HG02884 (cell line): ENCODE data around the gene KDM4C.

Source experiments
- ATAC-seq: cut with Tn5 transposase; IDR thresholded peaks from one replicate; pipeline ENCODE4 v1.9.1; 2021; ENCODE audit warnings: mild to moderate bottlenecking, moderate library complexity; ENCODE audit not compliant: unreplicated experiment

Gene KDM4C

DNA sequence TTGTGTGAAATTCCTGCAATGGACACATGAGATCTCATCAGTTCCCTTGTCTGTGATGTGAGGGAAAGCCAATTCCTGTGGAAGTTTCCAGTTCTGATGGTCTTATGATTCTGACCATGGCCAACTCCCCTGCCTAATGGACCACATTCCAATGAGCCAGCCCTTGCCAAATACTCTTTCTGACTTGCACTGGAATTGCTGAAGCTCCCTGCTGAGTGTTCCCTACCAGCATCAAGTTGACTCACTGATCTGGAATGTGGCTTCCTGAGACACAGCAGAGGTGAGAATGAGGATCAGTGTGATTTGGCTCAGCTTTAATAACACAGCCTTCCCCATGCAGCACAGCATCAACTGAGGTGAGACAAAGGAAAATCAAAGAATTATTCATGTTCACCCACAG, 427.8 kb downstream of the KDM4C start:
- ATAC-seq: no peak

GRCh38 chr9:7186175-7186574, 428.4 kb downstream of the KDM4C start:
- no peak for ATAC-seq

DNA sequence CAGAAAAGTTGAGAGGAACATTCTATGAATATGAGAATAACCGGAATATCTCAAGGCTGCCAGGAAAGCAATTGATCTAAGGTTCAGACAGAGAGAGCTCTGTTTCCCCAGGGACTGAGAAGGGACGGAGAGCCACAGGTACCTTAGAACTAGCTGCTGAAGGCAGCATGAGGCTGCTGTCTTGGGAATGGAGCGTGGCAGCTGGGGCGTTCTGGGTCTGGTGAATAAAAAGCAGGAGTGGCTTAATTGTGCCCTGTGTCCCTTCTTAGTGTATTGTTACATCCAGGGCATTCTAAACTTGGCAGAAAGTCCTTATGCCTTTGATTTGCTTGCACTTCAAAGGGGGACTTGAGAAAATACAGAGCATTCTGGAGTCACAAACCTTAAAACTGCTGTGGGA, 434.5 kb downstream of the KDM4C start:
- ATAC-seq: no peak

GRCh38 chr9:7195526-7195925, 437.8 kb downstream of the KDM4C start:
- no peak for ATAC-seq

- no peak for ATAC-seq
Observed at GRCh38 chr9:7196467-7196866, 438.7 kb downstream of the KDM4C start.

GRCh38 chr9:7201196-7201595, 443.4 kb downstream of the KDM4C start:
- no peak for ATAC-seq

DNA sequence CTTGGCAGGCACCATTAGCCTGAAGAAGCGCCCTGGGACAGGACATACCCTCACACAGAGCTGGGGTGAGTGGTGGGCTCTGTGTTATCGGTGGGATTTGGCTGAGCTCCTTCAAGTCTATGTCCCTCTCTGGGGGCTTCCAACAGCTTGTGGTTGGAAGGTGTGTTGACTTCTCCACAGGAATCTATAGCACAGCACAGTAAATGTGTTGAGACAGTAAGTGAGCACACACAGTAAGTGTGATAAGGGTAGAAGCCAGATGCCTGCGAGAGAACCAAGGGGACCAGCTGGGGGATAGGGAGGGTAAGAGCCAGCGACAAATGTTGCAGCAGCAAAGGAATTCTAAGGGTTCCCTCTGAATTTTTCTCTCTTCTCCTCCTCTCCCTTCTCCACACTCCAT, 448.0 kb downstream of the KDM4C start:
- ATAC-seq: no peak

GRCh38 chr9:7206221-7206758, 448.5 kb downstream of the KDM4C start:
- ATAC-seq: no peak

GRCh38 chr9:7209016-7209715, 451.4 kb downstream of the KDM4C start:
- no peak for ATAC-seq

GRCh38 chr9:7209990-7210389, 452.2 kb downstream of the KDM4C start:
- no peak for ATAC-seq

DNA sequence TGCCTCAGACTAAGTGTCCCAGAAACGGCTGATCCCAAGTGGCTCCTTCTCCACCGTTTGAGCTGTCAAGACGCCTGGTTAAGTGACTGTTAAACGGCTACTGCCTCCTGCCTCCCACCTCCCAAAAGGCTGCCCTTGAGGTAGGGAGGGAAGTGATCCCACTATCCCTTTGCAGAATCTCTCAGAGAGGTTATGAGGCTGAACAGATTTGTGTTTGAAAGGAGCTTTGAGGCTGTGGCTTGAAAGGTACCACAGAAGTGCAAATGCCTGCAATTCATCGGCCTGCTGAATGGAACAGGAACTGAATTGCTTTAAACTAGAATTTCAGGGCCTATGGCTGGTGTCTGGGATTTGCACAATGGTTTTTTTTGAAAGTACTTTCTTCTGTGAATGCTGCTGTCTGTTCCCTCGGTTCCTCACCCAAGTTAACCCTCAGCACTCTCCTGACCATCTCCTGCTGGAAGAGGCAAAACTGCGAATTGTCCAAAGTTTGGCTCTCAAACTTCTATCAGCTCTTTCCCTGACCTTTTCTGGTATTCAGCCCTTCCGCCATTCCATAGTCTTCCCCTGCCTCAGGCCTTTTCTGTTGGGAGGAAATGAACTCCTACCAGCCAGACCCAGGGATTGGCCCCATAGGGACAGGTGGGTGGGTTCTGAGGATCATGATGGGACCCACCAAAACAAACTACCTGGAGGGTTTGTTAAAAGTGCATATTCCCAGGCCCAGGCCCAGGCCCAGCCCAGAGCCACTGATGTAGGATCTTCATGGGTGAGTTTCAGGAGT, 453.3 kb downstream of the KDM4C start:
- no peak for ATAC-seq

GRCh38 chr9:7211657-7212056, 453.9 kb downstream of the KDM4C start:
- no peak for ATAC-seq

- no peak for ATAC-seq
Observed at GRCh38 chr9:7212101-7212500, 454.3 kb downstream of the KDM4C start.

- ATAC-seq: no peak
Observed at GRCh38 chr9:7216004-7216841, 458.4 kb downstream of the KDM4C start.

GRCh38 chr9:7223981-7224380, 466.2 kb downstream of the KDM4C start:
- no peak for ATAC-seq
